ENCODE measurements around the gene ATL1. TPM values are rescaled to one million over a fixed set of nuclear protein-coding genes. Genes with fewer than 3 reads are reported as not detected.

The ATL1 gene
- total and polyA plus RNA-seq, 2 of the 13 experiments (the other 11 are each of a cell fraction or from before 2014, with no cell fraction given) = 0.60 to 0.65 TPM

DNA sequence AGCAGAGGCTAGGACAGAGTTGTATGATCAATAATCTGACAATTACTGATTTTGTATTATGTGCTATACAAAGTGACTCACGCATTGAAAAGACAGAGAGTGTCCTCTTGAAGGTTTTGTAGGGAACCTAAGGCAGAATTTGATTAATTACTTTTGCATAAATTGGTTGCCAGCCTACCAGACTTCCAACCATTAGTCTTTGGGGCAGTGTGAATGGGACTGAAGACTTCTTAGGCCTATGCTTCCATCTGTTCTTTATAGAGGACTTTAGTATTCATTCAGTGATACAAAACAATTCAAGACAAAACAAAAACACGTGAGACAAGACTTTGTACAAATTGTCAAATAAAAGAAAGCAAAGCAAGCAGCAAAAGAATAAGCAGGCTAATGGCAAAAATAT is 46.5 kb downstream of the ATL1 start (continued):
- no peak for TF ChIP-seq NFYB (CRISPR knock-in tag; IDR thresholded peaks at IDR 0.05)

GRCh38 chr14:50607181-50607580 is 47.2 kb downstream of the ATL1 start:
- no TSS peak for BruUV-seq (replicated peaks)
- Histone ChIP-seq H4K20me1 (ENCODE audit: insufficient read depth, low read length) (no peaks in the 10 kb centered on the region), H3K9ac (ENCODE audit: insufficient read depth, low read depth, low read length) (no peak overlapping the region), H3K36me3 (replicated peaks in 1 of 2; ENCODE audit: control insufficient read depth in 1 of 2, insufficient read depth in 2 of 2, low read length in 2 of 2) (no peaks in the 10 kb centered on the region), H3K27me3 (ENCODE audit: control insufficient read depth in 1 of 2, insufficient read depth in 2 of 2, low read length in 2 of 2) (no peaks in the 10 kb centered on the region), H3K4me2 (ENCODE audit: low read depth, low read length) (no peak overlapping the region), H2AFZ (ENCODE audit: low read length) (no peak overlapping the region), H3K79me2 (ENCODE audit: insufficient read depth, low read length) (no peaks in the 10 kb centered on the region), H3K27ac (ENCODE audit: extremely low read length, insufficient read depth, low read length) (no peak overlapping the region), H3K9me3 (ENCODE audit: low read length) (no peaks in the 10 kb centered on the region), H3K4me1 (ENCODE audit: insufficient read depth, low read length) (peaks cover 7% of the 10 kb centered on the region), H3K4me3 (replicated peaks in 1 of 3; ENCODE audit: insufficient read depth in 1 of 3, low read depth in 2 of 3, low read length in 3 of 3) (no peak overlapping the region)
- in situ Hi-C loops (cut with HindIII; ENCODE audit: extremely low pct_ligation_motif_present, low pct_unique_long_range_greater_than_20kb) (no loop called here), intact Hi-C loops (cut with micrococcal nuclease; ENCODE audit: unreplicated experiment) (loop anchor here (10.0 kb wide), 1 partner anchor 258 kb away; no protein-coding TSS in a partner anchor)
- POLR2A ChIA-PET = no interaction called here
- TF ChIP-seq, protein P1, sequence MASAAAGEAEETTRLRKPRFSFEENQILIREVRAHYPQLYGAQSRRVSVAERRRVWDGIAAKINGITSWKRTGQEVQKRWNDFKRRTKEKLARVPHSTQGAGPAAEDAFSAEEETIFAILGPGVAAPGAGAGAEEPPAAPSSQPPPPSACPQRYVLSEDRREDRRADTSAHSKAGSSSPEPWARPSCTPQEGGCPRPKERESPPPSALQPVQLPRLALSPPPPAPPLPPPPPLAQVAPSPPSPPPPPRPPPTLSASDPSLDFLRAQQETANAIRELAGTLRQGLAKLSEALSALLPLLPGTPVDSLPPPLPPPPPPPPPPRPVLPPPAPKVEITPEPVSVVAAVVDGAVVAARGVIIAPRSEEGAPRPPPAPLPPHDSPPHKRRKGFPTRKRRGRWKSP (CRISPR knock-in tag; IDR thresholded peaks at IDR 0.05) = no peak
- TF ChIP-seq PPARG (CRISPR knock-in tag; conservative IDR thresholded peaks at IDR 0.05) (no peak), ZNF7 (CRISPR knock-in tag; IDR thresholded peaks at IDR 0.05) (no peak), ZNF672 (CRISPR knock-in tag; IDR thresholded peaks at IDR 0.05) (no peak), CC2D1A (CRISPR knock-in tag; IDR thresholded peaks at IDR 0.05) (no peak), ZNF605 (CRISPR knock-in tag; IDR thresholded peaks at IDR 0.05) (no peak), SRSF4 (IDR thresholded peaks at IDR 0.05; ENCODE audit: low read depth, low read length, poor library complexity, severe bottlenecking) (no peak), TRIM24 (CRISPR knock-in tag; IDR thresholded peaks at IDR 0.05) (no peak), CREM (IDR thresholded peaks at IDR 0.05) (no peak), CREM (CRISPR knock-in tag; IDR thresholded peaks at IDR 0.05) (no peak), HNRNPK (IDR thresholded peaks at IDR 0.05; ENCODE audit: low read depth, low read length, poor library complexity, severe bottlenecking) (no peak), ZBTB20 (CRISPR knock-in tag; IDR thresholded peaks at IDR 0.05; ENCODE audit: borderline replicate concordance, low read depth) (no peak), AKAP8 (CRISPR knock-in tag; IDR thresholded peaks at IDR 0.05) (no peak), ZNF607 (CRISPR knock-in tag; IDR thresholded peaks at IDR 0.05; ENCODE audit: borderline replicate concordance) (no peak), ZNF776 (CRISPR knock-in tag; IDR thresholded peaks at IDR 0.05) (no peak)
- no peak for DNase-seq (ENCODE audit: low spot score)
- no peak for ATAC-seq
- 71% methylated on average over 3 of the region's 3 CpGs for WGBS (ENCODE audit: low lambda C conversion rate)
- FAIRE-seq = no peak
- CTCF ChIA-PET (ENCODE audit: low intra/inter-chr PET ratio, low total read pairs) = no interaction called here

Data from HepG2 (cell line).